PC-3 (cell line): ENCODE measurements around the gene HUNK. TPM values are rescaled to one million over a fixed set of nuclear protein-coding genes. Genes with fewer than 3 reads are reported as not detected.

Experiments
- ATAC-seq: fragments of 200-7000 bp; cut with Tn5 transposase; 2 replicates; pipeline ENCODE4 v1.9.1; 2020; ENCODE audit warnings: mild to moderate bottlenecking, moderate library complexity
- BruUV-seq: library from RNA; stranded (reverse); fragments of 400-500 nt; replicated peaks from 2 replicates; lab custom pipeline; 2021; lab: Mats Ljungman, UMichigan
- CTCF ChIA-PET: fragments of 300-600 bp; sonication (Branson Sonifier 250); formaldehyde crosslinking; loops from one replicate; lab custom pipeline; 2022; ENCODE audit warnings: antibody characterized with exemption; lab: Charles Lee
- POLR2A ChIA-PET: fragments of 300-600 bp; sonication (Branson Sonifier 250); formaldehyde crosslinking; loops from one replicate; lab custom pipeline; 2022; ENCODE audit warnings: antibody characterized with exemption; ENCODE audit not compliant: unreplicated experiment; lab: Charles Lee
- DNase-seq: peaks from one replicate; pipeline ENCODE4 v3.0.0-alpha.2; 2015
- H2AFZ ChIP-seq: fragments of 300-600 bp; sonication (generic); 2 replicates; pipeline ENCODE4 v1.6.0; 2016; ENCODE audit warnings: antibody characterized with exemption, low read length
- H3F3A ChIP-seq: fragments of 300-600 bp; sonication (generic); one replicate; pipeline ENCODE4 v1.6.0; 2017; ENCODE audit warnings: antibody characterized with exemption, low read length, control low read depth, mild to moderate bottlenecking; ENCODE audit not compliant: unreplicated experiment
- H3K27ac ChIP-seq: fragments of 300-600 bp; sonication (generic); 2 replicates; pipeline ENCODE4 v1.5.1; 2016; ENCODE audit warnings: mild to moderate bottlenecking, low read length
- H3K27me3 ChIP-seq: fragments of 300-600 bp; sonication (generic); 2 replicates; pipeline ENCODE4 v1.6.1; 2016; ENCODE audit warnings: low read length, mixed read lengths
- H3K36me3 ChIP-seq: fragments of 300-600 bp; sonication (generic); 2 replicates; pipeline ENCODE4 v1.6.1; 2016; ENCODE audit warnings: low read depth, mixed run types, low read length, mixed read lengths
- H3K4me1 ChIP-seq: fragments of 300-600 bp; sonication (generic); 2 replicates; pipeline ENCODE4 v1.5.1; 2016; ENCODE audit warnings: low read length; ENCODE audit not compliant: insufficient read depth
- H3K4me2 ChIP-seq: fragments of 300-600 bp; sonication (generic); 2 replicates; pipeline ENCODE4 v1.6.0; 2016; ENCODE audit warnings: low read length
- H3K4me3 ChIP-seq: fragments of 300-600 bp; sonication (generic); 2 replicates; pipeline ENCODE4 v1.5.1; 2016; ENCODE audit warnings: mild to moderate bottlenecking, low read length, mixed read lengths
- H3K79me2 ChIP-seq: fragments of 300-600 bp; sonication (generic); 2 replicates; pipeline ENCODE4 v1.6.1; 2017; ENCODE audit warnings: low read length, mixed read lengths
- H3K9ac ChIP-seq: fragments of 300-600 bp; sonication (generic); 2 replicates; pipeline ENCODE4 v1.6.0; 2016; ENCODE audit warnings: mild to moderate bottlenecking, low read length
- H3K9me2 ChIP-seq: fragments of 300-600 bp; sonication (generic); replicated peaks from 2 replicates; pipeline ENCODE4 v1.6.1; 2016; ENCODE audit warnings: mixed run types, low read length, mixed read lengths
- H3K9me3 ChIP-seq: fragments of 300-600 bp; sonication (generic); 2 replicates; pipeline ENCODE4 v1.6.1; 2016; ENCODE audit warnings: low read length, mixed read lengths
- H4K20me1 ChIP-seq: fragments of 300-600 bp; sonication (generic); 2 replicates; pipeline ENCODE4 v1.6.1; 2016; ENCODE audit warnings: low read length, mixed read lengths
- EZH2 ChIP-seq: fragments of 300-600 bp; sonication (generic); IDR thresholded peaks from one replicate; pipeline ENCODE4 v1.6.1; 2017; ENCODE audit warnings: antibody characterized with exemption, mild to moderate bottlenecking, low read length; ENCODE audit not compliant: unreplicated experiment
- EZH2phosphoT487 ChIP-seq: fragments of 300-600 bp; sonication (generic); IDR thresholded peaks from 2 replicates; pipeline ENCODE4 v1.6.1; 2018; ENCODE audit warnings: mild to moderate bottlenecking, antibody characterized with exemption, low read length, borderline replicate concordance
- intact Hi-C: fragments of 100-400 bp; cut with micrococcal nuclease; formaldehyde crosslinking; loops from 2 replicates; pipeline ENCODE4 v1.9.0; 2023
- total RNA-seq: library from RNA; depleted of rRNA; stranded (reverse); fragments of >200 nt; gene quantifications from 2 replicates; pipeline ENCODE4 v1.2.3, GENCODE V29; 2014
- TF ChIP-seq, protein P1 (sequence below): fragments of 300-600 bp; sonication (generic); conservative IDR thresholded peaks from 2 replicates; pipeline ENCODE4 v1.5.1; 2017; ENCODE audit warnings: antibody characterized with exemption, low read depth, mild to moderate bottlenecking, low read length

The HUNK gene
- total RNA-seq, 1 experiment from 2014 or later = not detected

DNA sequence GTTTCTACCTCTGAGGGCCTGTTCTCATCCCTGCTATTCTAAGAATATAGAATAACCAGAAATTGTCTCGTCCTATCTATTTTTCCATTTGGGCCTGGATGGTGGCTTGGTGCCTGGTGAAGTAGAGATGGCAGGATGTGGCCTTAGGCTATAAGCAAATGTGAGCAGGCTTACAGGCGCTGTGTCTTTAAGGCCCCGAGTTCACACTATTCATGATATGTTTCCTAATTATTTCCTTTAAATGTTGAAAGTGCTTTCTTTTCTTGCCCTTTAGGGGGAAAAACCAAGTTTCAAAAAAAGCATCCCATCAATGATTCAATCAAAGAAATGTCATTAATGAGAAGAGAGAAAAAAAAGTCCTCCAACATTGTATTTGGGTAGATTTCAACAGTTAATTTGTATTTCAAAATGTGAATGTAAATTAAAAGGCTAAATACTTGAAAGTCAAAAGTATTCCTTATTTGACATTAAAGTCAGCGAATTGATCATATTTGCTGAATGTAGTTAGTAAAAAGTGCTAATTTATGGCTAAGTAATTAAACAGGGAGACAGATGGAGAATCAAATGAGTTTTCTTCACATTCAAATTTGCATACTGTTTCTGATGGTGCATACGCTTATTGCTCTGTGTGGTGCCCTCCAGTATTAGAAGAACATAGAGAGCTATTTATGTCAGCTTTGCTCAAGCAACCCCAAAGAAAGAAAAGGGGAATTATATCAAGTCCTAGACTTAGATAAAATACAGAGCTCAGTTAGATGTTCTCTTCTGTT is 34.0 kb upstream of the HUNK start:
- Histone ChIP-seq H2AFZ (no peak overlapping the region), H3K4me2 (no peak overlapping the region), H3K9me2 (no peaks in the 10 kb centered on the region), H3K27ac (no peak overlapping the region), H3K36me3 (no peaks in the 10 kb centered on the region), H3K9me3 (no peaks in the 10 kb centered on the region), H3K27me3 (peaks cover 63% of the 10 kb centered on the region), H3K79me2 (no peaks in the 10 kb centered on the region), H3F3A (no peaks in the 10 kb centered on the region), H3K9ac (no peak overlapping the region), H3K4me1 (no peaks in the 10 kb centered on the region), H4K20me1 (no peaks in the 10 kb centered on the region), H3K4me3 (no peak overlapping the region)
- intact Hi-C loops = no loop called here
- DNase-seq = no peak
- ChIA-PET POLR2A (no interaction called here), CTCF (no interaction called here)
- no peak for ATAC-seq
- TF ChIP-seq, protein P1, sequence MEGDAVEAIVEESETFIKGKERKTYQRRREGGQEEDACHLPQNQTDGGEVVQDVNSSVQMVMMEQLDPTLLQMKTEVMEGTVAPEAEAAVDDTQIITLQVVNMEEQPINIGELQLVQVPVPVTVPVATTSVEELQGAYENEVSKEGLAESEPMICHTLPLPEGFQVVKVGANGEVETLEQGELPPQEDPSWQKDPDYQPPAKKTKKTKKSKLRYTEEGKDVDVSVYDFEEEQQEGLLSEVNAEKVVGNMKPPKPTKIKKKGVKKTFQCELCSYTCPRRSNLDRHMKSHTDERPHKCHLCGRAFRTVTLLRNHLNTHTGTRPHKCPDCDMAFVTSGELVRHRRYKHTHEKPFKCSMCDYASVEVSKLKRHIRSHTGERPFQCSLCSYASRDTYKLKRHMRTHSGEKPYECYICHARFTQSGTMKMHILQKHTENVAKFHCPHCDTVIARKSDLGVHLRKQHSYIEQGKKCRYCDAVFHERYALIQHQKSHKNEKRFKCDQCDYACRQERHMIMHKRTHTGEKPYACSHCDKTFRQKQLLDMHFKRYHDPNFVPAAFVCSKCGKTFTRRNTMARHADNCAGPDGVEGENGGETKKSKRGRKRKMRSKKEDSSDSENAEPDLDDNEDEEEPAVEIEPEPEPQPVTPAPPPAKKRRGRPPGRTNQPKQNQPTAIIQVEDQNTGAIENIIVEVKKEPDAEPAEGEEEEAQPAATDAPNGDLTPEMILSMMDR = no peak
- TF ChIP-seq EZH2phosphoT487 (no peak), EZH2 (no peak)
- BruUV-seq = no TSS peak

DNA sequence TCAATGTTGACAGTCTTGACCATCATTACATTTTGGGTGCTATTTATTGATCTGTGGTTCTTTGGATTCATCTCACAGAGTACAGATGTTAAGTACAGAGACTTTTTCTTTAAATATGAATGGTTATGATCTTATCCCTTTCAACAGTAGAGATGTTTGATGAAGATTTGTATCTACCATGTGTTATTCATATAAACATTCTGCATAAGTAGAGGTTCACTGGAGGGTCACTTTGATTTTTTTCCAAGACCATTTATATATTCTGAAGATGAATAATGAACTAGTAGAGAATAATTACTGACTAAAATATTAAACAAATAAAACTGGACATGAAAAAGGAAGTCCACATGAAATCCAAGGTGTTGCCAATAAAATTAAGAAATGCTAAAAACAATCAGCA is 28.6 kb upstream of the HUNK start:
- TF ChIP-seq, protein P1 = no peak
- no peak for TF ChIP-seq EZH2
- TF ChIP-seq EZH2phosphoT487 = no peak
- Histone ChIP-seq H3K27me3 (peaks cover 76% of the 10 kb centered on the region), H3K4me2 (no peak overlapping the region), H3K4me3 (no peak overlapping the region), H3K36me3 (no peaks in the 10 kb centered on the region), H3K4me1 (no peaks in the 10 kb centered on the region), H4K20me1 (no peaks in the 10 kb centered on the region), H3K9me2 (no peaks in the 10 kb centered on the region), H3K9ac (no peak overlapping the region), H2AFZ (no peak overlapping the region), H3K79me2 (no peaks in the 10 kb centered on the region), H3K9me3 (no peaks in the 10 kb centered on the region), H3K27ac (no peak overlapping the region), H3F3A (no peaks in the 10 kb centered on the region)
- ATAC-seq = no peak
- ChIA-PET POLR2A (no interaction called here), CTCF (no interaction called here)
- no TSS peak for BruUV-seq
- intact Hi-C loops = no loop called here
- no peak for DNase-seq

DNA sequence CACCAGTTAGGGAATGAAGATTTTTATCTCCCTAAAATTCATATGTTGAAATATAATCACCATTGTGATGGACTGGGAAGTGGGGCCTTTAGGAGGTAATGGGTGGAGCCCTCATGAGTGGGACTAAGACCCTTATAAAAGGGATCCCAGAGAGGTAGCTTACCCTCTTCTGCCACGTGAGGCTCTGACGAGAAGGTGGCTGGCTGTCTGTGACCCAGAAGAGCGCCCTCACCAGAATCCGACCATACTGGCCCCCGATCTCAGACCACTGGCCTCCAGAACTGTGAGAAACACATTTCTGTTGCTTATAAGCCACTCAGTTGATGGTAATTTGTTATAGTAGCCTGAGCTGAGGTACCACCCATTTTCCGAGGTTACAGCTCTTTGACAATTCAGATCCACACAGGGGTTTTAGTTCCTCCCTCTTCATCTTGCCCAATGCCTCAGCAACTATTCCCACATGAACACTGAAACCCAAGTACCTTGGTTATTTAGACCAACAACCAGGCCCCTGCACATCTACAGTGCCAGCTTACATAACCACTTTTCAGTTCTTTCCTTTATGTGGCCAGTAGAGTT is 27.6 kb upstream of the HUNK start:
- Histone ChIP-seq H3K9ac (no peak overlapping the region), H3K4me2 (no peak overlapping the region), H3K4me1 (no peaks in the 10 kb centered on the region), H3K27ac (no peak overlapping the region), H3K27me3 (peaks cover 66% of the 10 kb centered on the region), H3K9me3 (no peaks in the 10 kb centered on the region), H3K36me3 (no peaks in the 10 kb centered on the region), H3F3A (no peaks in the 10 kb centered on the region), H3K9me2 (no peaks in the 10 kb centered on the region), H3K4me3 (no peak overlapping the region), H3K79me2 (no peaks in the 10 kb centered on the region), H2AFZ (no peak overlapping the region), H4K20me1 (no peaks in the 10 kb centered on the region)
- CTCF ChIA-PET = no interaction called here
- TF ChIP-seq EZH2phosphoT487 (no peak), EZH2 (no peak)
- TF ChIP-seq, protein P1 = no peak
- ATAC-seq (no peak), DNase-seq (no peak)
- BruUV-seq = no TSS peak
- POLR2A ChIA-PET = no interaction called here
- intact Hi-C loops = no loop called here
